MCF 10A (cell line): ENCODE data around the gene NANOS1. TPM values are rescaled to one million over a fixed set of nuclear protein-coding genes. Genes with fewer than 3 reads are reported as not detected.

ENCODE experiments used
- BruUV-seq: library from RNA; stranded (reverse); fragments of 400-500 nt; replicated peaks from 2 replicates; lab custom pipeline; 2021; lab: Mats Ljungman, UMichigan
- CTCF ChIA-PET: fragments of 300-600 bp; sonication (Branson Sonifier 250); formaldehyde crosslinking; extraction: SDS; loops from one replicate; lab custom pipeline; 2021; ENCODE audit warnings: antibody characterized with exemption, inconsistent platforms; lab: Yijun Ruan, JAX
- POLR2A ChIA-PET: fragments of 300-600, 350-650 bp; sonication (Branson Sonifier 250); formaldehyde crosslinking; extraction: SDS; loops from one replicate; lab custom pipeline; 2020; ENCODE audit warnings: antibody characterized with exemption, inconsistent platforms; lab: Yijun Ruan, JAX
- DNase-seq: peaks from one replicate; pipeline ENCODE4 v3.0.0-alpha.2; 2018; ENCODE audit not compliant: unreplicated experiment
- H3K27ac Mint-ChIP-seq: one replicate; pipeline ENCODE4 v1.8.0; 2022; ENCODE audit warnings: mild to moderate bottlenecking, low read depth, mixed read lengths; ENCODE audit not compliant: unreplicated experiment
- H3K27me3 Mint-ChIP-seq: one replicate; pipeline ENCODE4 v1.8.0; 2022; ENCODE audit warnings: mixed read lengths; ENCODE audit not compliant: insufficient read depth, unreplicated experiment
- H3K36me3 Mint-ChIP-seq: one replicate; pipeline ENCODE4 v1.8.0; 2022; ENCODE audit warnings: mild to moderate bottlenecking, moderate library complexity, mixed read lengths; ENCODE audit not compliant: insufficient read depth, unreplicated experiment
- H3K4me1 Mint-ChIP-seq: one replicate; pipeline ENCODE4 v1.8.0; 2022; ENCODE audit warnings: mixed read lengths; ENCODE audit not compliant: insufficient read depth, unreplicated experiment
- H3K4me3 Mint-ChIP-seq: one replicate; pipeline ENCODE4 v1.8.0; 2022; ENCODE audit warnings: mild to moderate bottlenecking, moderate library complexity, mixed read lengths; ENCODE audit not compliant: unreplicated experiment
- H3K9me3 Mint-ChIP-seq: one replicate; pipeline ENCODE4 v1.8.0; 2022; ENCODE audit warnings: mixed read lengths; ENCODE audit not compliant: unreplicated experiment
- CTCF ChIP-seq: fragments of 200-600 bp; IDR thresholded peaks from one replicate; pipeline ENCODE4 v1.8.0; 2022; ENCODE audit warnings: antibody characterized with exemption, mild to moderate bottlenecking; ENCODE audit not compliant: unreplicated experiment
- intact Hi-C: fragments of 100-400 bp; cut with micrococcal nuclease; formaldehyde crosslinking; loops from 2 replicates; pipeline ENCODE4 v1.14.1; 2022
- total RNA-seq: library from RNA; stranded (reverse); gene quantifications from 2 replicates; pipeline ENCODE4 v1.2.3, GENCODE V29; 2022

NANOS1 gene
- total RNA-seq, 1 experiment from 2014 or later = 2.2 TPM

DNA sequence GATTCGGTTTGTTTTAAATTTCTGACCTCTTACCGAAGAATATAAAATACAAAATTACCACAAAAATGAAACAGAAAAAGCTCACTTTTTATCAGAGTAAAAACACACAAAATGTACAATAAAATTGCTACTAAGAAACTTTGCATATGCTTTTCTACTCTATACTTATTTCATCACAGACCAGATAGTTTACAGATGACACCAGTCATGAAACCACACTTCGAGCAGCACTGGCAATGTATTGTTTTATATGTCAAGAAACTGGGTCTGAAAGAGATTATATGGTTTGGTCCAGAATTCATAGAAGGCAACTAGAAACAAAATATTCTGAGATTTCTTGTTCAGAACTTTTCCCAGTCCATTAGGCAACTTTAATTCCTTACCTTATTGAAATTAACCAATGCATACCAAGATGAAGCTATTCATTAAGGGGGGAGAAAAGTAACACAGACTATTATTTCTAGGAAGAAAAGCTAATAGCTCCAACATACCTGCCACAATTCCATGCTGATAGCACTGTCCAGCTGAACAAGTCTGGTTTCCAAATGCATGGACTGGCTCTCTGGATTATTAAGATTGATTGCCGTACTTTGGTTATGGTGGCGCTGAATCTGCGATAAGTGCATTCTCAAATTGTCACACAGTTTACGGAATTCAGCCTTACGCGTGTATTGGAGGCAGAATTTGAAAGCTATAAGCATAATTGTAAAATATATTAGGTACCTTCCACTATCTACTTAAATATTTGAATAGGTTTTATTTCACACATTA is 41.1 kb downstream of the NANOS1 start:
- POLR2A ChIA-PET = interaction anchor here (0.5 to 1.3 kb wide), 4 partner anchors 10 to 317 kb away, joined by 3 read pairs; partner anchors contain the start of gene EIF3A

GRCh38 chr10:119073584-119073983 is 44.1 kb downstream of the NANOS1 start:
- no TSS peak for BruUV-seq
- POLR2A ChIA-PET = interaction anchor here (1.2 to 1.3 kb wide), 2 partner anchors 10 to 42 kb away, joined by 3 read pairs; no protein-coding TSS in a partner anchor
- TF ChIP-seq CTCF = no peak
- H3K27me3 Mint-ChIP-seq = no peaks in the 10 kb centered on the region
- H3K36me3 Mint-ChIP-seq = peaks cover 80% of the 10 kb centered on the region
- intact Hi-C loops = no loop called here
- no peak overlapping the region for H3K4me3 Mint-ChIP-seq
- CTCF ChIA-PET = interaction anchor here (0.7 kb wide), 1 partner anchor 283 kb away, joined by 3 read pairs; no protein-coding TSS in a partner anchor
- no peaks in the 10 kb centered on the region for H3K9me3 Mint-ChIP-seq
- H3K4me1 Mint-ChIP-seq = peaks cover 12% of the 10 kb centered on the region
- H3K27ac Mint-ChIP-seq = no peak overlapping the region
- no peak for DNase-seq

More for the DNA sequence above, 41.1 kb downstream of the NANOS1 start:
- peaks cover 100% of the 10 kb centered on the region for H3K36me3 Mint-ChIP-seq
- H3K9me3 Mint-ChIP-seq = no peaks in the 10 kb centered on the region
- CTCF ChIA-PET = no interaction called here
- no peaks in the 10 kb centered on the region for H3K27me3 Mint-ChIP-seq
- no peak overlapping the region for H3K27ac Mint-ChIP-seq
- H3K4me1 Mint-ChIP-seq = peaks cover 7% of the 10 kb centered on the region
- intact Hi-C loops = no loop called here
- no peak for DNase-seq
- no peak overlapping the region for H3K4me3 Mint-ChIP-seq
- no TSS peak for BruUV-seq
- no peak for TF ChIP-seq CTCF

DNA sequence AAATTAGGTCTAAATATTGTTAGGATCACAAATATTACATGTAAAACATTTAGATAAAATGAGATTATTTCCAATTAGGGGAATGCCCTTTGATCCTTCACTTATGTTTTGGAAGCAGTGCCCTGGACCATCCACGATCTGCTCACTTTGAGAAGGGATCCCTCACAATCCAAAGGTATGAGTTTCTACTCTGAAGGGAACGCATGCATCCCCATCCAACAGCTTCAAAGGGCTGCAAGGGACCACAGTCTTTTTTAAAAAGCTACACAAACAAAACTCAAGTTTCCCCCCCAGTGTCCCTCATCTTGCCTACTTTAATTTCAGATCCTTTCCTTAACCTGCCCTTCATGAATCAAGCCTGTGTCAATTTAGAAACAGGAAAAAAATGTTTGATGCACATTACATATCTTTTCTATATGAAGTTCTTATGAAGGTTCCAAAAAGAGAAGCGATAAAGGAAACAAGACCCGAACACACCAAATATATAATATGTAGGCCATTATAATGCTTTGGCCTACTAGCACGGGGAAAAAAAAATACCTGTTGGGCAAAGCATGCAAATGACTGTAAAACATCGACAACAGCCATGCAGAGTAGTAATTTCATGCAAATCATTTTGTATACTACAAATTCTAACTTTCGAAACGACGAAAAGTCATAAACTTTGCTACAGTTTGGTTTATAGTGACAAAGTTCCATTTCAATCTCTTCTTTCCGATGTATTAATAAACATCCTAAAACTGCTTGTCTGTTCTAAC is 49.1 kb downstream of the NANOS1 start:
- POLR2A ChIA-PET = interaction anchor here (0.6 to 7.0 kb wide), 15 partner anchors 19 to 289 kb away, joined by 3 to 126 read pairs (median 5); partner anchors contain the start of genes DENND10, NANOS1 and SFXN4
- Mint-ChIP-seq H3K27ac (peak overlapping the region; percentile 94), H3K4me3 (peak overlapping the region; percentile 100), H3K36me3 (peaks cover 52% of the 10 kb centered on the region), H3K4me1 (peaks cover 12% of the 10 kb centered on the region), H3K9me3 (no peaks in the 10 kb centered on the region), H3K27me3 (no peaks in the 10 kb centered on the region)
- TF ChIP-seq CTCF = no peak
- intact Hi-C loops = loop anchor here (5.0 kb wide), 1 partner anchor 46 kb away; no protein-coding TSS in a partner anchor
- CTCF ChIA-PET = no interaction called here
- no TSS peak for BruUV-seq
- DNase-seq = no peak
